ENCODE data around the gene FLOT1.
"Not testable (repeated sequence)": the region's sequence is repeated elsewhere in the genome, so short reads cannot be mapped to it uniquely, and the experiment has no call there.

The FLOT1 gene

DNA sequence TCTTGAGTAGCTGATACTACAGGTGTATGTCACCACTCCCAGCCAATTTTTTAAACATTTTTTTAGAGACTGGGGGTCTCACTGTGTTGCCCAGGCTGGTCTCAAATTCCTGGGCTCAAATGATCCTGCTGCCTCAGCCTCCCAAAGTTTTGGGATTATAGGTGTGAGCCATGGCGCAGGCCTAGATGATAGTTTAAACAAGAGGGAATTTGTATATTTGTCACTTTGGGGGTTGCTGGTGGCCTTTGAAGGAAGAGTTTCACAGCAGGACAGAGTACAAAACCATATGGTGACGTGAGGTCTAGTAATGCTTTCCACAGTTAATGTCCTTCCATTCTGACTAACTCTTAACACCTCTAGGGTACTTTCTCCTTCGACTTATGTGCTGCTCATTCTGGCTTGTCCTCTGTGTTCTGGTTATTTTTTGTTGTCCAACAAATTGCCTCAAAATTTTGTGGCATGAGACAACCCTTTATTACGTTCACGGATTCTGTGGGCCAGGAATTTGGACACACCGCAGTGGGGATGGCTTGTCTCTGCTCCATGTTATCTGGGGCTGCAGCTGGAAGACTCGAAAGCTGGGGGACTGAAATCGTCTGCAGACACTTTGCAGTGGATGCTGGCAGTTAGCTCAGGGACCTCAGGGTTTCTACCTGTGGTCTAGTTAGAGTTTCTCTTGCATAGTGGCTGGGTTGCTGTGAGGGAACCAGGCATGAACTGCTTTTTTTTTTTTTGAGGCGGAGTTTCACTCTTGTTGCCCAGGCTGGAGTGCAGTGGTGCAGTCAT is 24.9 kb upstream of the FLOT1 start:
- no peak for DNase-seq (ENCODE audit: low read depth)

DNA sequence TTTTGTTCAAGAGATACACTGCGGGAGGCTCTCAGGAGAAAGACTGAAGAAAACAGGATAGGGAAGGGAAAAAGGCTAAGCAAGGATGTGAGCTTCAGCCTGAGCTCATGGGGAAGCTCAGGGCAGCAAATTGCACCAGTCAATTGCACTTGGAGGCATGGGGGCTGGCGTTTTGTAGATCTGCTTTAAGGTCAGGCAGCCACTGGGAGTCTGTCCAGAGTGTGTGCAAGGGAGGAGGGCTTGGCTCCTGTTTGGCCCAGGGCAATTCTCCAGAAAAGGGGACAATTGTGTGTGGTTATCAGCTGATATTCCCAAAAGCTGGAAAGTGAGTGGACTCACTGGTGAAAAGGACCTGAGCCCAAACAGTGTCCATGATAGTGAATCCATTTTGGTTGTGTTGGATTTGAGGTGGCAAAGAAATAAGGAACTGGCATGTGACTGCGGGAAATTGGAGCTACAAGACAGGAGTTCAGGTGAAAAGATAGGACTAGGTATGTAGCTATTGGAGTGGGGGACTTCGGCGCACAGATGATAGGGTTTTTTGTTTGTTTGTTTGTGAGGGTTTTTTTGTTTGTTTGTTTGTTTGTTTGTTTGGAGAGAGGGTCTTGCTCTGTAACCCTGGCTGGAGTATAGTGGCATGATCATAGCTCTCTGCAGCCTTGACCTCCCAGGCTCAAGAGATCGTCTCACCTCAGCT is 24.1 kb upstream of the FLOT1 start:
- no peak for DNase-seq (ENCODE audit: low read depth)

DNA sequence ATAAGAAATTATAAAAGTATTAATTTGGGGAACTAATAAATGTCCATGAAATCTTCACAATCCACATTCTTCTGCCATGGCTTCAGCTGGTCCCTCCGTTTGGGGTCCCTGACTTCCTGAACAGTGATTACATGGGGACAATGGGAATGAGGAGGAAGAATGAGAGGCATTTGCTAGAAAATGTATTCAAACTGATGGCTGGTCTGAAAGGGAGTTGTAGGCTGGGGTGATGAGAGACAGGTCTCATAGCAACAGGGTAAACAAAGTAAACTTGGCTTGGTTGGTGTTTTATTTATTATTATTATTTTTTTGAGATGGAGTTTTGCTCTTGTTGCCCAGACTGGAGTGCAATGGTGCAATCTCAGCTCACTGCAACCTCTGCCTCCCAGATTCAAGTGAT is 23.0 kb upstream of the FLOT1 start:
- not testable (repeated sequence) for DNase-seq (ENCODE audit: low read depth)

DNA sequence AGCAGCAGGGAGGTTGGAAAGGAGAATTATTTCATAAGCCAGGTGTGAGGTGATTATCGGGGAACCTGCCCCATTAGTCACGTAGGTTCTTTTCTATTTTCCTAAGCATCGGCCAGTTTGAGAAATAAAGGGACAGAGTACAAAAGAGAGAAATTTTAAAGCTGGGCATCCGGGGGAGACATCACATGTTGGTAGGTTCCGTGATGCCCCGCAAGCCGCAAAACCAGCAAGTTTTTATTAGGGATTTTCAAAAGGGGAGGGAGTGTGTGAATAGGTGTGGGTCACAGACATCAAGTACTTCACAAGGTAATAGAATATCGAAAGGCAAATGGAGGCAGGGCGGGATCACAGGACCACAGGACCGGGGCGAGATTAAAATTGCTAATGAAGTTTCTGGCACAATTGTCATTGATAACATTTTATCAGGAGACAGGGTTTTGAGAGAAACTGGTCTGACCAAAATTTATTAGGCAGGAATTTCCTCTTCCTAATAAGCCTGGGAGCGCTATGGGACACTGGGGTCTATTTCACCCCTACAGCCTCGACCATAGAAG is 22.1 kb upstream of the FLOT1 start:
- not testable (repeated sequence) for DNase-seq (ENCODE audit: low read depth)

DNA sequence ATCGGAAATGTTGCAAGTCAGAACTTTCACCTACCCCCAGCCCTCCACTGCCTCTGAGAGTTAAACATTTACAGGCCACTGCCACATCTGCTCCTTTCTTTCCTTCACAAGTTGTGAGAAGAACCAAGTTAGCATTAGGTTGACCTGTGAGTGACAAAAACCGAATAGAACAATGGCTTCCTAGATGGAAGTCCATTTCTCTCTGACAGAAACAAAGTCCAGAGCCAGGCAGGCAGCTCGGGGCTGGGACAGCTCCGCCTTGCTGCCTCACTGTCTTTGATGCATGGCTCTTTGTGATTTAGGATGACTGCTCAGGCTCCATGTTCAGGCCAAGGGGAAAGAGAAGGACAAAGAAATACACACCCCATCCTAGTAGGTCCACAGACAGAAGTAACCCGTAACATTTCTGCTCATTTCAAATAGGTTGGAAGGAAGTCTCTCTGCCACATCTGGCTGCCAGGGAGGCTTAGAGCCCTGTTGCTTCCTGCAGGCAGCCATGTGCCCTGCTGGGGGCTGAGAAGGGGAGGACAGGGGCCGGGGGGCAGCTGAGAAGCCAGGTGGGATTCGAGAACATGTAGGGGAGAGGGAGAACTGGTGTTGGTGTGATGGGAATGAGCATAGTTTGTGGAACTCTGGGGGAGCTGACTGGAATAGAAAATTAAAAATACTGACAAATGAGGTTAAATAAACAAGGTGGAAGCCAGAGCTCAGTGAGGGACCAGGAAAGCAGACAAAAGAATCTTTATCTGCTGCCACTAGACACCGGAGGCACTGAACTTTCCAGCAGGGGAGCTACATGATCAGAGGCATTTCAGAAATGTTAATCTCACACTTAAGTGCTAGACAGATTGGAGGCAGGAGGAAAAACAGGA is 21.4 kb upstream of the FLOT1 start:
- no peak for DNase-seq (ENCODE audit: low read depth)

DNA sequence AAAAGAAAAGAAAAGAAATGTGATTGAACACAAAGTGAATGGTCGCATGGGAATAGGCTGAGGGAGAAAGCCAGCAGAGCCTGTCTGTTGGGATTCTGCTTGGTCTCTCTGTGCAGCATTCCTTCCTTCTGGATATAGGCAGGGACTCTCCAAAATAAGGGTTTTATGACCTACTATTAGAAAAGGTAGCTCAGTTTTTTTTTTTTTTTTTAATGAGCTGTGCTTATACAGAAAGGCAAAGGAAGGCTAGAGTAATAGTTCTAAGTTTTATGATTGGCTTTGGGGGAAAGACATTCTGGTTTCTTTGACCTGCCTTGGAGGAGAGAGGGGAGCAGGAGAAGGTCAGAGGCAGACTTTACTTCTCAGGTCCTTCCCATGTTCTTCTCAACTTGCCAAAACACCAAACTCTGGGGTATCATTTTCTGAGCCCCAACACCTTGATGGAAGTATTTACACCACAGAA is 20.7 kb upstream of the FLOT1 start:
- no peak for DNase-seq (ENCODE audit: low read depth)

- no peak for DNase-seq (ENCODE audit: low read depth)
These were observed 19.4 kb upstream of the FLOT1 start for GRCh38 chr6:30761791-30762429.

GRCh38 chr6:30760549-30760948 is 18.1 kb upstream of the FLOT1 start:
- DNase-seq (ENCODE audit: low read depth), result no peak

GRCh38 chr6:30759575-30760239 is 17.2 kb upstream of the FLOT1 start:
- no peak for DNase-seq (ENCODE audit: low read depth)

DNA sequence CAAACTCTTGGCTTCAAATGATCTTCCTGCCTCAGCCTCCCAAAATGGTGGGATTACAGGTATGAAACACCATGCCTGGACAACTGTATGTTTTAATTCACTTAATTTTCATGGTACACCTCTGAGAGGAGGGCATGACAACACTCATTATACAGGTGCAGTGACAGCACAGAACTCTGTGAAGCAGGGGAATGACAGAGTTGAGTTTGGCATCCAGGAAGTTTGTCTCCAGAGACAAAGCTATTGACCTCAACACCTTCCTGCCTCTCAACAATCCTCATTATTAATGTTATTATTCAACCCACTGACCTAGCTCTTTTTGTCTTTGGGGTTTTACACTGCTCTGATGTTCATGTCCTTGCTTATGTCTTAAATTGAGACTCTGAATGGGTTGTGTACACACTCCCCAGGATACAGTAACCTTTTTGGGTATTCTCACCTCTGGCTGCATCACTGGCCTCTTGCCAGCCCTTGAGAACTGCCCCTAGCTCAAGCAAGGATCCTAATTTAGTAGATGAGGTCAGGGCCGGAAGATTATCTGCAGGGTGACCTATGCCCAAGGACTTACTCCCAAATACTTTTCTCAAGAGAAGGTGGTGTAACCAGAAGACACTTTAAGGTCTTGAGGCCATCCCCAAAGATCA is 14.9 kb upstream of the FLOT1 start:
- no peak for DNase-seq (ENCODE audit: low read depth)

DNA sequence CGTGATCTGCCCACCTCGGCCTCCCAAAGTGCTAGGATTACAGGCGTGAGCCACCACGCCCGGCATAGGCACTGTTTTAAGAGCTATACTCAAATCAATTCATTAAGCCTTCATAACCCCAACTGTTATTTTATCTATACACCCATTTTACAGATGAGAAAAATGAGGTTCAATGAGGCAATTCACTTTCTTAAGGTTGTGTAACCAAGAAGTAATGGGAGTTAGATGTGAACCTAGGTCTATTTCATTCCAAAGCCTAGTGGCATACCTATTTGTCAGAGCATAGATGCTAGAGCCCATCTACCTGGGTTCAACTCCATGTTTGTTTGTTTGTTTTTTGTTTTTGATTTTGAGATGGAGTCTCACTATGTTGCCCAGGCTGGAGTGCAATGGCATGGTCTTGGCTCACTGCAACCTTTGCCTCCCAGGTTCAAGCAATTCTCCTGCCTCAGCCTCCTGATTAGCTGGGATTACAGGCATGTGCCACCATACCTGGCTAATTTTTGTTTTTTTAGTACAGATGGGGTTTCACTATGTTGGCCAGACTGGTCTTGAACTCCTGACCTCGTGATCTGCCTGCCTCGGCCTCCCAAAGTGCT is 14.0 kb upstream of the FLOT1 start:
- not testable (repeated sequence) for DNase-seq (ENCODE audit: low read depth)

DNA sequence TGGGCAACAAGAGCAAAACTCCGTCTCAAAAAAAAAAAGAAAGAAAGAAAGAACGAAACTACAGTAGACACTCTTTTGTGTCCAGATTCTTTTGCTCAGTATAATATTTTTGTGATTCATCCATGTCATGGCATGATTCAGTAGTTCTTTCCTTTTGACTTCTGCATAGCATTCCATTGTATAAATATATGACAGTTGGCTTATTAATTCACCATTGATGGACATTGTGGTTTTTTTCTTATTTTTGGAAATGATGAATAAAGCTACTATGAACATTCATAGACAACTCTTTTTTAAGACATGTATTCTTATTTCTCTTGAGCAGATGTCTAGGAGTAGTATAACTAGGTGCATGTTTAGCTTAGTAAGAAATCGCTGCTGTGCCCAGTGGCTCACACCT is 12.1 kb upstream of the FLOT1 start:
- DNase-seq (ENCODE audit: low read depth), result no peak

DNA sequence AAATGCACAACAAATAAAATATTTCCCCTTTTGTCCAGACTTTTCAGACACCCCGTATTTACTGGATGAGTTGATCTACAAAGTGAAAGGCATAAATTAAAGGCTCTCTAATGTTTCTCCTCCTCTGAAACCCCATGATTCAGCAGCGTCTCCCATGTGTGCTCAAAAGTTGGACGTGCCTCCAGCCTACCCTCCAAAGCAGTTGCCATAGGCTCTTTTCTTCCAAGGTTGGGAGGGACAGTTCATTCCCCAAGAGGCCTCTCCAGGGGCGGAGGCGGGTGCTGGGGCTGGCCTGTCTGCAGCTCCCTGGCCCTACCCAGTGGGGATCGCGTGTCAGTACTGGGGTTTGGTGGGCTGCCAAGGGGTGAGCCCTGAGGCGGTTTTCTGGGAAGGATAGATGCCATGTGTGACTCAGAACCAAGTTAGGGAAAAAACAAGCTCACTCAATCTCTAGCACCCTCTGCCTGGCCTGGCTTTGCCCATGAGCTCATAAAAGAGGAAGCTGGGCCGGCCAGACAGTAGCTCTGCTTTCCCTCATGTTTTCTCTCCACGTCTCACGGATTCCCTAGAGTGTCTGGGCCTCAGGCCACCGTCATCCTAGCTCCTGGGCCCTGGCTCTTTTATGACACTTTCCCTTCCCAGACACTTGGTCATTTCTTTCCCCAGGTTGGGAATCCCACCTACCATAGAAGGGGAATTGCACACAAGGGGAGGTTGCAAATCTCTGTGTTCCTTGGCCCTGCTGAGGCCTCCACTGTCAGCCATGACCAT is 9.9 kb upstream of the FLOT1 start:
- DNase-seq (ENCODE audit: low read depth), result peak; percentile 99

- DNase-seq (ENCODE audit: low read depth), result no peak
These were observed 7.8 kb upstream of the FLOT1 start for GRCh38 chr6:30750379-30750668.

DNA sequence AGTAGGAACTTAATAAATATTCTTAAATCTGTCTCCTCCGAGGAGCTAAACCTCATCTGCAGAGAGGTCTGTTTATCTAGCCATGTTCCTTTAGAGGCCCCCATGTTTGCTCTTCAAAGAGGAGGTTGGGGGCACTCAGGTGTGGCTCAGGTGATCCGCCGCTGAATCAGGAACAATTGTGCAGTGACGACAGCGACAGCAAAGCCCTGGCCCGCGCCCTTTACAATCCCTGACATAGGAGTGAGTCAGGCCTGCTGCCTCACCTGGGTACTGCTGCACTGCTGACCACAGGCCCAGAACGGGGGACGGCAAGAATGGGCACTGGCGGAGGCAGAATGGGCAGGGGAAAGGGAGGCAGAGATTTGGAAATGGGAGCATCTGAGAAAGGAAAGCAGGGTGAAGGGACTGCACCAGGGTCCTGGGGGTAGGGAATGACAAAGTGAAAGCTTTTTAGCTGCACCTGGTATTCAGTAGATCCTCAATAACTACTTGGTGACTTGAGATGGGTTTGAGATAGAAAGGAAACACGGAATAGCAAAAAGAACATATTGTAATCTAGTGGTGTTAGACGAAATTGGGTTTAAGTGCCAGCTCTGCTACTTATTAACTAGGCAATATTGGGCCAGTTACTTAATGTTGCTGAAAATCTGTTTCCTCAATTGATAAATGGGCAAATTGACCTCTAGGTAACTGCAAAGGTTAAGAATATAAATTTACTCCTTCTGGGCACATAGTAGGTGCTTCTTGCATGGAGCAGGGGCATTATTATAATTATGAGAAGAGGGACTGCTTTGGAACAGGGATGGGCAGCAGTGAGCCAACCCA is 7.3 kb upstream of the FLOT1 start:
- no peak for DNase-seq (ENCODE audit: low read depth)

DNA sequence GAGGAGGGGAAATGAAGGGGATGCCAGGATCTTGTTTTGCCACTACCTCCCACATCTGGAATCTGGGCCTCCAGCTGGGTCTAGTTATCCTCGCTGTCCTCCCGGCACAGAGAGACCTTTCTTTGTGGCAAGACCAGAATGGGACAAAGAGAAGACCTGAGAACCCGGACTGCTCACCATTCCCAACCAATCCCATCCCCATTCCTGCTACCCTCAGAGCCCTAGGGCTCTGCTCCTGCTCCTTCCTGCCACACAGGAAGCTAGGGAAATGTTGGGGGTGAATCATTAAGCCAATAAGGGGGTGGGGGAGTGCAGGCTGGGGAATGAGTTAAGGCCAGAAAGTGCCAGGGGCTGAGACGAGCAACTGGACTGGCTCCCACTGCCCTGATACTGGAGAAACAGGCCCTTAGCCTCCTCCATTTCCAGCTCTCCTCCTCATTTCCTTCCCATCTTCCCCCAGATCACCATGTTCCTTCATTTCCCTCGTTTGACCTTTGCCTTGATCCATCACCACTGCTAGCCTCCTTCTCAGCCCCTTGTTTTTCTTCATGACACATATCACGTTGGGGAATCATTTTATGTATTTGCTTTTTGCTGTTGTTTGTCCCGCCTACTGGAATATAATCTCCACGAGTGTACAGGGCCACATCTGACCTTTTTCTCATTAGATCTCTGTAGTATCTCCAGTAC is 6.5 kb upstream of the FLOT1 start:
- DNase-seq (ENCODE audit: low read depth), result no peak

DNA sequence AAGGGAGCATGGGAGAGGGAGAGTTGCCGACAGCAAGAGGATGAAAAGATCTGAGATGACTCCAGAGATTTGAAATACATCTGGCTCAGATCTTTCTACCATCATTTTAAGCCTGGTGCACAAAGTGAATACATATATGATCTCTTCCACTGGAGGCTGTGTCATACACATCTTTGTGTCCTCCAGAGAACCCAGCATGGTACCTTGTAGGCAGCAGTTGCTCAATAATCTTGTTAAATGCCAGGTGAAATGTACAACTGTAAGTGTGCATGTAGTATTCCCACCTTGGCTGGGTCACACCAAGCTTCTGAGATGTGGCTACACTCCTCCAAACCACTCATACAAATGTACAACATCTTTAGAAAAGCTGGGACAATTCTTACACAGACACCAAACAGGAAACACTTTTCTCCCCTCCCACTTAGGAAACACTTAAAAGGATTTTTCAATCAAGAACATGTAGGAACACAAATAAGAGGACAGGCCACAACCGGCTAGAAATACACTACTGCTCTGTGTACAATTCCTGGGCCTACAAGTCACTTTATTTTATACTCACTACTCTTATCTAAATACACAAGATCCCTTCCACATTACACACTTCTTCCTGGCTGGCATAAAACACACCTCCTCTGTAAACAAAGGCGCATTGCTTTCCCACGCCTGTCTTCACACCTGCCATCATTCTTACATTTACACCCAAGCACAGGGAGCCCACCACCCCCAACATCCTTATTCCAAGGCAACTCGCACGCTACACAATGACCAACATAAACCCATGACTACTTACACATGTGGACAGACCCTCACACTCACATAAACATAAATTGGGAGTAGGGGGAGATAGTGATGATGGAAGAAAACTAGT is 5.6 kb upstream of the FLOT1 start:
- no peak for DNase-seq (ENCODE audit: low read depth)
